PC-3 (cell line): Measurements from ENCODE around the gene OSBPL1A. TPM values are rescaled to one million over a fixed set of nuclear protein-coding genes. Genes with fewer than 3 reads are reported as not detected.
A peak's percentile ranks its signal among the peaks of the same experiment; 100 is the strongest.

Experiments used
- ATAC-seq: fragments of 200-7000 bp; cut with Tn5 transposase; 2 replicates; pipeline ENCODE4 v1.9.1; 2020; ENCODE audit warnings: mild to moderate bottlenecking, moderate library complexity
- BruUV-seq: library from RNA; stranded (reverse); fragments of 400-500 nt; replicated peaks from 2 replicates; lab custom pipeline; 2021; lab: Mats Ljungman, UMichigan
- CTCF ChIA-PET: fragments of 300-600 bp; sonication (Branson Sonifier 250); formaldehyde crosslinking; loops from one replicate; lab custom pipeline; 2022; ENCODE audit warnings: antibody characterized with exemption; lab: Charles Lee
- POLR2A ChIA-PET: fragments of 300-600 bp; sonication (Branson Sonifier 250); formaldehyde crosslinking; loops from one replicate; lab custom pipeline; 2022; ENCODE audit warnings: antibody characterized with exemption; ENCODE audit not compliant: unreplicated experiment; lab: Charles Lee
- DNase-seq: peaks from one replicate; pipeline ENCODE4 v3.0.0-alpha.2; 2015
- H2AFZ ChIP-seq: fragments of 300-600 bp; sonication (generic); 2 replicates; pipeline ENCODE4 v1.6.0; 2016; ENCODE audit warnings: antibody characterized with exemption, low read length
- H3F3A ChIP-seq: fragments of 300-600 bp; sonication (generic); one replicate; pipeline ENCODE4 v1.6.0; 2017; ENCODE audit warnings: antibody characterized with exemption, low read length, control low read depth, mild to moderate bottlenecking; ENCODE audit not compliant: unreplicated experiment
- H3K27ac ChIP-seq: fragments of 300-600 bp; sonication (generic); 2 replicates; pipeline ENCODE4 v1.5.1; 2016; ENCODE audit warnings: mild to moderate bottlenecking, low read length
- H3K27me3 ChIP-seq: fragments of 300-600 bp; sonication (generic); 2 replicates; pipeline ENCODE4 v1.6.1; 2016; ENCODE audit warnings: low read length, mixed read lengths
- H3K36me3 ChIP-seq: fragments of 300-600 bp; sonication (generic); 2 replicates; pipeline ENCODE4 v1.6.1; 2016; ENCODE audit warnings: low read depth, mixed run types, low read length, mixed read lengths
- H3K4me1 ChIP-seq: fragments of 300-600 bp; sonication (generic); 2 replicates; pipeline ENCODE4 v1.5.1; 2016; ENCODE audit warnings: low read length; ENCODE audit not compliant: insufficient read depth
- H3K4me2 ChIP-seq: fragments of 300-600 bp; sonication (generic); 2 replicates; pipeline ENCODE4 v1.6.0; 2016; ENCODE audit warnings: low read length
- H3K4me3 ChIP-seq: fragments of 300-600 bp; sonication (generic); 2 replicates; pipeline ENCODE4 v1.5.1; 2016; ENCODE audit warnings: mild to moderate bottlenecking, low read length, mixed read lengths
- H3K79me2 ChIP-seq: fragments of 300-600 bp; sonication (generic); 2 replicates; pipeline ENCODE4 v1.6.1; 2017; ENCODE audit warnings: low read length, mixed read lengths
- H3K9ac ChIP-seq: fragments of 300-600 bp; sonication (generic); 2 replicates; pipeline ENCODE4 v1.6.0; 2016; ENCODE audit warnings: mild to moderate bottlenecking, low read length
- H3K9me2 ChIP-seq: fragments of 300-600 bp; sonication (generic); replicated peaks from 2 replicates; pipeline ENCODE4 v1.6.1; 2016; ENCODE audit warnings: mixed run types, low read length, mixed read lengths
- H3K9me3 ChIP-seq: fragments of 300-600 bp; sonication (generic); 2 replicates; pipeline ENCODE4 v1.6.1; 2016; ENCODE audit warnings: low read length, mixed read lengths
- H4K20me1 ChIP-seq: fragments of 300-600 bp; sonication (generic); 2 replicates; pipeline ENCODE4 v1.6.1; 2016; ENCODE audit warnings: low read length, mixed read lengths
- CTCF ChIP-seq: fragments of 300-600 bp; sonication (generic); conservative IDR thresholded peaks from 2 replicates; pipeline ENCODE4 v1.5.1; 2017; ENCODE audit warnings: antibody characterized with exemption, low read depth, mild to moderate bottlenecking, low read length
- EZH2 ChIP-seq: fragments of 300-600 bp; sonication (generic); IDR thresholded peaks from one replicate; pipeline ENCODE4 v1.6.1; 2017; ENCODE audit warnings: antibody characterized with exemption, mild to moderate bottlenecking, low read length; ENCODE audit not compliant: unreplicated experiment
- EZH2phosphoT487 ChIP-seq: fragments of 300-600 bp; sonication (generic); IDR thresholded peaks from 2 replicates; pipeline ENCODE4 v1.6.1; 2018; ENCODE audit warnings: mild to moderate bottlenecking, antibody characterized with exemption, low read length, borderline replicate concordance
- intact Hi-C: fragments of 100-400 bp; cut with micrococcal nuclease; formaldehyde crosslinking; loops from 2 replicates; pipeline ENCODE4 v1.9.0; 2023
- total RNA-seq: library from RNA; depleted of rRNA; stranded (reverse); fragments of >200 nt; gene quantifications from 2 replicates; pipeline ENCODE4 v1.2.3, GENCODE V29; 2014

Gene OSBPL1A
- total RNA-seq, 1 experiment from 2014 or later = 39.7 TPM

- Histone ChIP-seq H3K27me3 (no peaks in the 10 kb centered on the region), H2AFZ (no peak overlapping the region), H3K9ac (no peak overlapping the region), H3K4me3 (no peak overlapping the region), H3K9me3 (no peaks in the 10 kb centered on the region), H3K9me2 (no peaks in the 10 kb centered on the region), H3K4me1 (peaks cover 7% of the 10 kb centered on the region), H3K79me2 (no peaks in the 10 kb centered on the region), H3K4me2 (no peak overlapping the region), H3K27ac (no peak overlapping the region), H3K36me3 (0 out of 2 replicates have a peak, but pooled peaks cover 3% of the 10 kb centered on the region), H3F3A (no peaks in the 10 kb centered on the region), H4K20me1 (no peaks in the 10 kb centered on the region)
- POLR2A ChIA-PET = no interaction called here
- intact Hi-C loops = no loop called here
- ATAC-seq (no peak), DNase-seq (no peak)
- TF ChIP-seq EZH2phosphoT487 = no peak
- no peak for TF ChIP-seq CTCF
- no peak for TF ChIP-seq EZH2
- CTCF ChIA-PET = no interaction called here
- BruUV-seq = no TSS peak
These were observed 276.0 kb downstream of the OSBPL1A start for GRCh38 chr18:24121625-24122024.

GRCh38 chr18:24120676-24121075 is 276.9 kb downstream of the OSBPL1A start:
- BruUV-seq = no TSS peak
- intact Hi-C loops = no loop called here
- ATAC-seq (no peak), DNase-seq (no peak)
- H3K9me3 ChIP-seq = no peaks in the 10 kb centered on the region
- H3K4me3 ChIP-seq = no peak overlapping the region
- CTCF ChIA-PET = no interaction called here
- H3K9me2 ChIP-seq = no peaks in the 10 kb centered on the region
- POLR2A ChIA-PET = interaction anchor here (0.6 kb wide), 1 partner anchor 303 kb away, joined by 4 read pairs; no protein-coding TSS in a partner anchor
- 0 out of 2 replicates have a peak, but pooled peaks cover 3% of the 10 kb centered on the region for H3K36me3 ChIP-seq
- H3K9ac ChIP-seq = no peak overlapping the region
- H2AFZ ChIP-seq = no peak overlapping the region
- no peaks in the 10 kb centered on the region for H4K20me1 ChIP-seq
- H3K27ac ChIP-seq = no peak overlapping the region
- H3K27me3 ChIP-seq = no peaks in the 10 kb centered on the region
- no peaks in the 10 kb centered on the region for H3F3A ChIP-seq
- H3K4me2 ChIP-seq = no peak overlapping the region
- peaks cover 7% of the 10 kb centered on the region for H3K4me1 ChIP-seq
- TF ChIP-seq CTCF = no peak
- TF ChIP-seq EZH2phosphoT487 = no peak
- no peak for TF ChIP-seq EZH2
- H3K79me2 ChIP-seq = no peaks in the 10 kb centered on the region

GRCh38 chr18:24118750-24119577 is 278.7 kb downstream of the OSBPL1A start:
- peak; percentile 87 for DNase-seq
- TF ChIP-seq EZH2 (no peak), CTCF (peak; percentile 89), EZH2phosphoT487 (no peak)
- Histone ChIP-seq H3K4me1 (peaks cover 7% of the 10 kb centered on the region), H4K20me1 (no peaks in the 10 kb centered on the region), H3K36me3 (no peaks in the 10 kb centered on the region), H3K4me2 (0 out of 2 replicates have a peak overlapping the region, but pooled peaks have one; percentile 19), H2AFZ (no peak overlapping the region), H3K27ac (peak overlapping the region; percentile 5; the same call in 1 of the 2 replicates), H3K9ac (no peak overlapping the region), H3K4me3 (no peak overlapping the region), H3K9me3 (no peaks in the 10 kb centered on the region), H3K9me2 (no peaks in the 10 kb centered on the region), H3K79me2 (no peaks in the 10 kb centered on the region), H3F3A (no peaks in the 10 kb centered on the region), H3K27me3 (no peaks in the 10 kb centered on the region)
- CTCF ChIA-PET = no interaction called here
- peak; percentile 84 for ATAC-seq
- intact Hi-C loops = loop anchor here (2.0 to 5.0 kb wide), 4 partner anchors 67 to 297 kb away; partner anchors contain the start of gene TTC39C
- POLR2A ChIA-PET = no interaction called here
- BruUV-seq = no TSS peak
